AG08396 (cell line): ENCODE results near the gene CCDC172.
A peak's percentile ranks its signal among the peaks of the same experiment; 100 is the strongest.
"Not testable (repeated sequence)": the region's sequence is repeated elsewhere in the genome, so short reads cannot be mapped to it uniquely, and the experiment has no call there.

Experiments used
- DNase-seq: peaks from one replicate; pipeline ENCODE4 v3.0.0; 2012; ENCODE audit warnings: low spot score, mixed read lengths

CCDC172 gene

DNA sequence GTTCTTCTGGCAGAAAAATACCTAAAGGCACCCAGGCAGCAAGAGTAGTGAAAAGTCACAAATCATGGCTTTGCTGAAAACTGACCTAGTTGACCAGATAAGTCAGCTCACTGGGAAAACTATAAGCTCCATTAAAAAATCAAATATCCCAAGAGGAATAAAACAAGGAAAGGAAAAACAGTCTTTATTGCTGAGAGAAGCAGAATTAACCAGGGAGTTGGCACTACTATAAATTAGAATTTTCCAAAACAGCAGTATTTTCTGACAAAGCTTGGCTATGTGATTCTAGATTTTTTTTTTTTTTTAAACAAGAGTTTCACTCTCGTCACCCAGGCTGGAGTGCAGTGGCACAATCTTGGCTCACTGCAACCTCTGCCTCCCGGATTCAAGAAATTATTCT is 12.6 kb downstream of the CCDC172 start:
- no peak for DNase-seq

DNA sequence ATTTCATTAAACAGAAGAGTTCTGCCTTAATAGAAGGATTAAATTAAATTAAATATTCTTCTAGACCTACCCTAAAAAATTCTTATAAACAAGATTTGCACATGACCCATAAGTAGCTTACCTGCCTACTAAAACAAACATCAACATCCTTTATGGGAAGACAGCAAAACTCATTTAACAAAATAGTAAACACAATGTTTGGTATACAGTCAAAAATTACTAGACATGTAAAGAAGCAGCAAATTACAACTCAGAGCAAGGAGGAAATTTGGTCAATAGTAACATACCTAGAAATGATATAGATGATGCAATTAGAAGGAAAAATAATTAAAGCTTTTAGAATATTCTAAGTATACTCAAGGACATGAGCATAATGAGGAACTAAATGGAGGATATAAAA is 27.9 kb downstream of the CCDC172 start:
- DNase-seq = no peak

DNA sequence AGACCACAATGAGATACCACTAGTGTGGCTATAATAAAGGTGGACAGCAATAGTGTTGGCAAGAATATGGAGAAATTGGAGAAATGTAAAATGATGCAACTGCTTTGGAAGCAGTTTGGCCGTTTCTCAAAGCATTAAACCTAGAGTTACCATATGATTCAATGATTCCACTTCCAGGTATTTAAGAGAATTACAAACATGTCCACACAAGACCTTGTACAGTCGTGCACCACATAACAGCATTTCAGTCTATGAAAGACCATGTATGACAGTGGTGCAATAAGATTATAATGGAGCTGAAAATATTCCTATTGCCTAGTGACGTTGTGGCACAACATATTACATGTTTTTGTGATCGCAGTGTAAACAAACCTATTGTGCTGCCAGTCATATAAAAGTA is 29.6 kb downstream of the CCDC172 start:
- DNase-seq = no peak

DNA sequence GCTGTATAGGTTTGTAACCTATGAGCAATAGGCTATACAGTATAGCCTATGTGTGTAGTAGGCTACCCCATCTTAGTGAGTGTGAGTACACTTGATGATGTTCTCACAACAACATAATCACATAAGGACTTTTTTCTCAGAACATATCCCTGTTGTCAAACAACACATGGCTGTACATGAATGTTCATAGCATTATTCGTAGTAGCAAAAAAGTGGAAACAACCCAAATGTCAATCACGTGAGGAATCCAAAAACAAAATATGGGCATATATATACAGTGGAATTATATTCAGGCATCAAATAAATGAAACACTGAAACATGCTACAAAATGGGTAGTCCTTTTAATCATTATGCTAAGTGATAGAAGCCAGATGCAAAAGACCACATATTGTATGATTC is 31.1 kb downstream of the CCDC172 start:
- DNase-seq = no peak

DNA sequence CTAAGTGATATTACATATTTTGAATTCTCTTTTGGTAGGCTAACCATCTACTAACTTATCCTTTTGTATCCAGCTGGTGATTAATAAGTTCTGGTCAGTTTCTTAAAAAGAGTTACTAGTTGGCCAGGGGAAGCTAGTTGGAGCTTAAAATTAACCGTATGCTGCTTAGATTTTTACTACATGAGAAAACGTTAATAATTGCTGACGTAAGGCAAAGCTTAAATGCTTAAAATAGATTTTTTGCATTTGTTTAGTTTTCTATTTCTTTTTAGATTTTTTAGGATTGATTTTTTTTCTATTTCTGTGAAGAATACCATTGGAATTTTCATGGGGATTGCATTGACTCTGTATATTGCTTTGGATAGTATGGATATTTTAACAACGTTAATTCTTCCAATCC is 32.6 kb downstream of the CCDC172 start:
- no peak for DNase-seq

DNA sequence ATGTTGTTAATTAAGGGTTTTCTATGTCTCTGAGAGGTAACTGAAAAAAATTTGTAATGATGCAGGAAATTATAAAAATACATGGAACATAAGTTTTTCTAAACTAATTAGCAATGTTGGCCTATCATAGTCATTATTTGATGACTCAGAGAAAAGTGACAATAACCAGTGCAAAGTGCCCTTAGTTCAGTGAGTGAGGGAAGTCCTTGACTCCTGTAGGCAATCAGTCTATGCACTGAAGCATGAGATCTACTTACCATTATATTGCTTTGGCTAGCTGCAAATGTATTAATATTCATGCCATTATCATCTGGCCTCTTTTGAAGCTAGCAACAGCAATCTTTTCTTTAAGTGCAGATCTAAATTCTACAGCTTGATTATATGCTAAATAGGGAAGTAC is 40.6 kb downstream of the CCDC172 start:
- no peak for DNase-seq

GRCh38 chr10:116371737-116372136 is 47.5 kb downstream of the CCDC172 start:
- DNase-seq = no peak

DNA sequence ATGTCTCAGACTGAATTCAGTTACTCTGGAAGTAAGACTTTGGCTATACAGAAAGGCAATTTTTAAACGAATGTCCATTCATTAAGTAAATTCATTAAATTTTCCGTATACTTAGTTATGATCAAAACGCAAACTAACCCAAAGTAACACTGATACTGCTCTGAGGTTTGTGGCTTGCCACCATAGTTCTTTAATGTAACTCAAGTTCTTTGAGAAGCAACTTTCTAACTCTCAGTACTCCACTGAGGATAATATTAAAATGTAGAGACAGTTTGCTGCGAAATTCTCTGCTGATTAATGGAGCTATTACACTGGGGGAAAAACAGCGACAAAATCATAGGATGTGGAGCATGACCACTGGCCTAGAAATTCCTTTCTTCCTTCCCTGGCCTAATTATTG is 58.0 kb downstream of the CCDC172 start:
- no peak for DNase-seq

DNA sequence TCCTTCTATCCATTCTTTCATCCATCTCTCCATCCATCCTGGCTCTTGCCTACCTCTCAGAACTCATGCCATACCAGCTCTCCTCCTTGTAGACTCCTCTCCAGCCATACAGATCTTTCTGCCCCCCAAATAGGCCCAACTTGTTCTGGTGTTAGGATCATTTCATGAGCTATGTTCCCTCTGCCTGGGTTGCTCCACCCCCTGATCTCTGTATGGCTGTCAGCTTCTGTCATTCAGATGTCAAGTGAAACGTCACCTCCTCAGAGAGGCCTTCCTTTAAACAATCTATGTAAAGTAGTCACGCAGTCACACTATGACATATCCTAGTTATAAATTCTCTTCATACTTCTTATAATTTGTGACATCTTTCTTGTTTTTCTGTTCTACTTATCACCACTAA is 61.1 kb downstream of the CCDC172 start:
- no peak for DNase-seq

DNA sequence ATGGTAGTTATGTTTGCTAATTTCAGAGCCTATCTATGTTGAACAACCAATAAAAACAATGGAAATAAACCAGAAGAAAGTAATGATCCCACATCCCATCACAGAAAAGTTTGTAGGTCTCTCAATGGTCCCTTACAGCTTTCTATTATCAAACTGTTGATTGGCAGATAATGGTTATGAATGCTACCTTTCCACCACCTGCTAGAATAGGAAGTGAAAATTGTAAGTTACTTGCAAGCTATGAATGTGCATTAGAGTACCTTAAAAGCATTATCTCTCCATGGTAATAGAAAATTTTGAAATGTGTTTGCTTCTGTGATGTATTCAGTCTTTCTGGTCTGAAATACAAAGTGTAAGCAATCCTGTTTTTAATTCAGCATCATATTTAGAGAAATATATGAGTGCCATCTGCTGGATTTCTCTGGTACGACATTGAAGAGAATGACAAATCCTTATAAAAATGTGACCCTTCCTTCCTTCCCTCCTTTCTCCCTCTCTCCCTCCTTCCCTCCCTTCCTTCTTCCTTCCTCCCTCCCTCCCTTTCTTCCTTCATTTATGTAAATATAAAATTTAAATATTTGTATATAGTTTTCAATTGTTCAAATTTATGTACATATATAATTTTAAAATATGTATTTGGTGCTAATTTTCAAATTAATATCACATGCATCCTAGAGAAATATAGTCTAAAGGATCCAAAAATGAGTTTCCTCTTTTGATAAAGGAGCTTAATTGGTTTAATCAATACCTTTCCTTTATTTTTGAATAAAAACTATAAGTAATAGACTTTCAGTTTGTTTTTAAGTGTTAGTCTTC is 62.0 kb downstream of the CCDC172 start:
- peak; percentile 2 for DNase-seq

- not testable (repeated sequence) for DNase-seq
These were observed 69.1 kb downstream of the CCDC172 start for GRCh38 chr10:116393246-116393831.

GRCh38 chr10:116395223-116395985 is 71.2 kb downstream of the CCDC172 start:
- no peak for DNase-seq

- DNase-seq = no peak
These were observed 74.0 kb downstream of the CCDC172 start for GRCh38 chr10:116398224-116398623.

DNA sequence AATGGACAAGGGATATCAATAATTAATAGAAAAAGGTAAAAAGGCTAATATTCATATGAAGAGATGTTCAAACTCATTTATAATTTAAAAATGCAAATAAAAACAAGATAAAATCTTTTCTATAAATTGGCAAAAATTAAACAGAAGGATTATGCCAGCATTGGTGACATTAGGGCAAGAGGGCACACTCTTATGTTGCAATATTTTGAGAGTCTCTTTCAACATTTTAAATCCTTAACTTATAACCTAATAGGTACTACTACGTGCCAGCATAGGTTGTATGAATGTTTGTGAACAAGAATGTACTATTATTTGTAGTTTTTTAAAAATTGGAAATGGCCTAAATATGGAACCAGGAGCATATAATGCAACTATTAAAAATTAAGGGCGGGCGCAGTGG is 78.6 kb downstream of the CCDC172 start:
- DNase-seq = no peak

GRCh38 chr10:116403740-116404250 is 79.5 kb downstream of the CCDC172 start:
- no peak for DNase-seq

GRCh38 chr10:116408719-116409118 is 84.5 kb downstream of the CCDC172 start:
- no peak for DNase-seq

- no peak for DNase-seq
These were observed 86.1 kb downstream of the CCDC172 start for GRCh38 chr10:116410351-116410750.

- DNase-seq = no peak
These were observed 93.6 kb downstream of the CCDC172 start for GRCh38 chr10:116417821-116418220.

DNA sequence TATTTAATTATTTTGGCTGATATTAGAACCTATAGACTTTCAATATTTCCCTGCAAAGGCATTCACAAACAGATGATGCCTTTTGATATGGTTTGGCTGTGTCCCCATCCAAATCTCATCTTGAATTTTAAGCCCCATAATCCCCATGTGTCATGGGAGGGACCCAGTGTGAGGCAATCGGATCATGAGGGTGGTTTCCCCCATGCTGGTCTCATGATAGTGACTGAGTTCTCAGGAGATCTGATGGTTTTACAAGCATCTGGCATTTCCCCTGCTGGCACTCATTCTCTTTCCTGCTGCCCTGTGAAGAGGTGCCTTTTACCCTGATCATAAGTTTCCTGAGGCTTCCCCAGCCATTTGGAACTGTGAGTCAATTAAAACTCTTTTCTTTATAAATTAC is 94.1 kb downstream of the CCDC172 start:
- DNase-seq = no peak

DNA sequence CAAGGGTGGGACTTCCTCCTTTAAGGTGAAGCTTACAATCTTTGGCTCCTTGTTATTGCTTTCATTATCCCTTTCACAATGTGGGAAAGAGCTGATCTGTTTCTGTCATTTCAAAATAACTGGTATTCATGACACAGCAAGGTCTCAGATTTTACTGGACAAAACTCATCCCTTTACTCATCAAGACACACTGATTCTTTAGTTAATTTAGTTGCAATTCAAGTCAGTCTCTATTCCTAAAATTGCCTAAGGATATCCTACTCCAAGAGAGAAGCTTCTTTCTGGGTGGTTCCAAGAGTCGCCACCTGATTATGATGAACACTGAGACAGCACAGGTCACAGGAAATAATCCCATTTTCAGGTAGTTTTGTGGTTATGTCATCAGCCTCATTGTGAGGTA is 97.6 kb downstream of the CCDC172 start:
- DNase-seq = no peak

DNA sequence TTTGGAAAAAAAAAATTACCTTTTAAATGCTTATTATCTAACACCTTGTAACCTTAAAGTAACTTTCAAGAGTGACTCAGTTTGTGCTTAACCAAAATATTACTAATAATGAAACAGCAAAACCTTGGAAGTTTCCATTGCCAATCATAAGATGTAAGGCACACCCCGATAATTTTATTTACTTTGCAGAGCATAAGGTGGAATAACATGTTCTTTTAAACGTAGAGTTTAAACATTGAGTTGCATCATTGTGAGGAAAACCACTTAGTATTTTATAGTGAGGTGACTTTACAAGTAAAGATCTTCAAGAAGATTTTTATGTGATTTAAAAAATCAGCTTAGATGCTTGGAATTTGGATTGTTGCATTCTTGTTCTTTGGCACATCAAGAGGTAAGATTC is 103.4 kb downstream of the CCDC172 start, which contains the start of gene PNLIPRP3:
TSS of gene PNLIPRP3 (plus strand) at position 177 of the 400 bp plus-strand sequence. CDS start at position 343, 166 bp downstream.
- no peak for DNase-seq

DNA sequence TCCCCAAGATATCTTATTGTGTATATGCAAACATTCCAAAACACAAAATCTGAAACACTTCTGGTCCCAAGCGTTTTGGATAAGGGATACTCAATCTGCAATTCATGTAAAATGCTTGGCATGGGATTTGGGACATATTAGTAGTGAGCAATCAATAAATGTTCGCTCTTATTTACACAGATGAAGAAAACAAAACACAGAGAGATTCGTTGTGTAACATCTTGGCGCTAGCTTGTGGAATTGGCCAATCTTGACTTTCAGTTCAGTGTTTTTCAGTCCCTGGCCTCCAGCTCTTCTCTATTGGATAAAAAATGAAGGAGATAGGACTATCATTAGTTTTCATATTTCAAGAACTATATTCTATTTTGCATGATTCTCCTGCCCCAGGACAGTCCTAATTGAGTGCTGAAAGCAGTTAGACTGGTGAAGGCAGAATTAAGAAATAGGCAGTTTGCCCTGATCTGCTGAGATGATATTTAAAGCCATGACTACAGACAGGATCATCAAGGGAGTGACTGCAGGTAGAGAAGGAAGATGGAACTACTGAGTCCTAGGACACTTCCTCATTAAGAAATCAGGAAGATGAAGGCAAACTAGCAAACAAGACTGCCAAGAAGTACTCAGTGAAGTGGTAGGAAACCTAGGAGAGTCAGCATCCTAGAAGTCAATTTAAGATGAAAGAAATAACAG is 105.2 kb downstream of the CCDC172 start:
- DNase-seq = no peak
